PC-9 (cell line): ENCODE results near the gene ACACA. TPM values are rescaled to one million over a fixed set of nuclear protein-coding genes. Genes with fewer than 3 reads are reported as not detected.

Experiments
- BruUV-seq: library from RNA; stranded (reverse); fragments of 400-500 nt; replicated peaks from 2 replicates; lab custom pipeline; 2021; lab: Mats Ljungman, UMichigan
- CTCF ChIA-PET: fragments of 300-600 bp; sonication (Branson Sonifier 250); formaldehyde crosslinking; loops from one replicate; lab custom pipeline; 2022; ENCODE audit warnings: antibody characterized with exemption; lab: Charles Lee
- POLR2A ChIA-PET: fragments of 300-600 bp; sonication (Branson Sonifier 250); formaldehyde crosslinking; loops from one replicate; lab custom pipeline; 2022; ENCODE audit warnings: antibody characterized with exemption; ENCODE audit not compliant: unreplicated experiment; lab: Charles Lee
- DNase-seq, 2 experiments: peaks; one replicate each; pipeline versions ENCODE4 v3.0.0 to v3.0.0-alpha.2; 2015 to 2022; ENCODE audit warnings: mixed read lengths in 1 of 2
- H2AFZ ChIP-seq: fragments of 200-600 bp; sonication (generic); 2 replicates; pipeline ENCODE4 v1.8.1; 2017; ENCODE audit warnings: antibody characterized with exemption
- H3F3A ChIP-seq: fragments of 200-600 bp; sonication (generic); 2 replicates; pipeline ENCODE4 v1.8.1; 2017; ENCODE audit warnings: antibody characterized with exemption, mild to moderate bottlenecking, low read depth; ENCODE audit not compliant: insufficient read depth
- H3K27ac ChIP-seq: fragments of 200-600 bp; sonication (generic); 2 replicates; pipeline ENCODE4 v1.6.1; 2016; ENCODE audit warnings: mixed run types
- H3K27me3 ChIP-seq: fragments of 200-600 bp; sonication (generic); 2 replicates; pipeline ENCODE4 v1.6.1; 2016; ENCODE audit warnings: low read depth, mixed run types; ENCODE audit not compliant: insufficient read depth
- H3K36me3 ChIP-seq: fragments of 200-600 bp; sonication (generic); 2 replicates; pipeline ENCODE4 v1.6.1; 2016; ENCODE audit warnings: low read depth, mixed run types
- H3K4me1 ChIP-seq: fragments of 200-600 bp; sonication (generic); replicated peaks from 2 replicates; pipeline ENCODE4 v1.6.1; 2016; ENCODE audit warnings: mixed run types; ENCODE audit not compliant: insufficient read depth
- H3K4me2 ChIP-seq: fragments of 200-600 bp; sonication (generic); 2 replicates; pipeline ENCODE4 v1.6.1; 2017; ENCODE audit warnings: mixed run types
- H3K4me3 ChIP-seq: fragments of 200-600 bp; sonication (generic); 2 replicates; pipeline ENCODE4 v1.6.1; 2016; ENCODE audit warnings: mixed run types
- H3K79me2 ChIP-seq: fragments of 200-600 bp; sonication (generic); 2 replicates; pipeline ENCODE4 v1.6.1; 2017; ENCODE audit warnings: low read depth, mixed run types
- H3K9me2 ChIP-seq: fragments of 200-600 bp; sonication (generic); 2 replicates; pipeline ENCODE4 v1.8.1; 2017; ENCODE audit warnings: mild to moderate bottlenecking; ENCODE audit not compliant: insufficient read depth
- H3K9me3 ChIP-seq: fragments of 200-600 bp; sonication (generic); 2 replicates; pipeline ENCODE4 v1.8.1; 2016; ENCODE audit warnings: low read depth; ENCODE audit not compliant: insufficient read depth
- H4K20me1 ChIP-seq: fragments of 200-600 bp; sonication (generic); 2 replicates; pipeline ENCODE4 v1.8.1; 2017; ENCODE audit not compliant: insufficient read depth
- EZH2 ChIP-seq: fragments of 200-600 bp; sonication (generic); IDR thresholded peaks from 2 replicates; pipeline ENCODE4 v1.8.0; 2017; ENCODE audit warnings: antibody characterized with exemption, low read depth
- intact Hi-C: fragments of 100-400 bp; cut with micrococcal nuclease; formaldehyde crosslinking; loops from one replicate; pipeline ENCODE4 v1.10.0; 2022; ENCODE audit not compliant: unreplicated experiment
- total RNA-seq: library from RNA; stranded (reverse); gene quantifications from 2 replicates; pipeline ENCODE4 v1.2.3, GENCODE V29; 2021
- TF ChIP-seq, protein P1 (sequence below): fragments of 200-600 bp; sonication (generic); conservative IDR thresholded peaks from 2 replicates; pipeline ENCODE4 v1.6.1; 2017; ENCODE audit warnings: mixed run types, antibody characterized with exemption, mild to moderate bottlenecking, moderate library complexity

The ACACA gene
- total RNA-seq, 1 experiment from 2014 or later = 185 TPM

DNA sequence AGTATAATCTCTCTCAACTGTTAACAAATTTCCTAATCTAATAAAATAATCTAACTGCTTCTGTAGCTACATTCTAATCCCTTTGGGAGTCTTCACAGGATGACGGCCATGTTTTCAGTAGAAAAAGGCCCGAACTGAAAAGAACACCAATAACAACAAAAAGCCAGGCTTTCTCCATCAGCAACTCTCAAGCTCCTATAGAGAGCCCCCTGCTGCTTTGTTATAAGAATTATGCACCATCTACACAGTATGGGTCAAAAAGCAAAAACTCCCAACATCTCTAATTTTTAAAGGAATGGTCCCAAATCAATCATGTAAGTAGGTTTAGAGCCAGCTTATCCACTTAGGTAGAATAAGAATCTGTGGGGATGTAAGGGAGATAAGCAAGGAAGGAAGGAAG, 194.5 kb downstream of the ACACA start:
- intact Hi-C loops = no loop called here
- BruUV-seq = no TSS peak
- CTCF ChIA-PET = interaction anchor here (0.6 kb wide), 1 partner anchor 22 kb away, joined by 16 read pairs; no protein-coding TSS in a partner anchor

DNA sequence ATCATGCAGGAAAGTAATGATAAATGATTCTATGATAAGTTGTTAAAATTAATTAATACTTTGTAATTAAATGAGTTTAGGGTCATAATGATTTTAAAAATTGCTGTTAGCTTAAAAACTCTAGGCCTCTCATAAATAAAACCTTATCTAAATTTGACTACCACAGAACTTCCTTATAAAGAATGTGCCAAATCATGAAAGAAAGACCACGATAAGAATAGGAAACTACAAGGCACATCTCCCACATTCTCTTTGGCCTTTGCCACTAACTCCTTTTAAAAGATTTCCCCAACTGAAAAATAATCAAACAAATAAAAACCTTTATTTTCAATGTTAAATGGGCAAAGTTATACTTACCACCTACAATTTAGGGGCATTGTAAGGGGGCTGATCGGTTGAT, 195.5 kb downstream of the ACACA start:
- Histone ChIP-seq H3K27ac (no peak overlapping the region), H3K4me3 (no peak overlapping the region), H3K9me2 (no peaks in the 10 kb centered on the region), H3K4me1 (no peaks in the 10 kb centered on the region), H3K4me2 (no peak overlapping the region), H4K20me1 (peaks cover 20% of the 10 kb centered on the region), H2AFZ (no peak overlapping the region), H3K27me3 (no peaks in the 10 kb centered on the region), H3K9me3 (no peaks in the 10 kb centered on the region), H3K79me2 (no peaks in the 10 kb centered on the region), H3F3A (peaks cover 25% of the 10 kb centered on the region), H3K36me3 (peaks cover 56% of the 10 kb centered on the region)
- POLR2A ChIA-PET = no interaction called here
- BruUV-seq = no TSS peak
- CTCF ChIA-PET = interaction anchor here (0.5 to 0.7 kb wide), 2 partner anchors 358 to 581 kb away, joined by 7 to 8 read pairs; no protein-coding TSS in a partner anchor
- TF ChIP-seq, protein P1, sequence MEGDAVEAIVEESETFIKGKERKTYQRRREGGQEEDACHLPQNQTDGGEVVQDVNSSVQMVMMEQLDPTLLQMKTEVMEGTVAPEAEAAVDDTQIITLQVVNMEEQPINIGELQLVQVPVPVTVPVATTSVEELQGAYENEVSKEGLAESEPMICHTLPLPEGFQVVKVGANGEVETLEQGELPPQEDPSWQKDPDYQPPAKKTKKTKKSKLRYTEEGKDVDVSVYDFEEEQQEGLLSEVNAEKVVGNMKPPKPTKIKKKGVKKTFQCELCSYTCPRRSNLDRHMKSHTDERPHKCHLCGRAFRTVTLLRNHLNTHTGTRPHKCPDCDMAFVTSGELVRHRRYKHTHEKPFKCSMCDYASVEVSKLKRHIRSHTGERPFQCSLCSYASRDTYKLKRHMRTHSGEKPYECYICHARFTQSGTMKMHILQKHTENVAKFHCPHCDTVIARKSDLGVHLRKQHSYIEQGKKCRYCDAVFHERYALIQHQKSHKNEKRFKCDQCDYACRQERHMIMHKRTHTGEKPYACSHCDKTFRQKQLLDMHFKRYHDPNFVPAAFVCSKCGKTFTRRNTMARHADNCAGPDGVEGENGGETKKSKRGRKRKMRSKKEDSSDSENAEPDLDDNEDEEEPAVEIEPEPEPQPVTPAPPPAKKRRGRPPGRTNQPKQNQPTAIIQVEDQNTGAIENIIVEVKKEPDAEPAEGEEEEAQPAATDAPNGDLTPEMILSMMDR = no peak
- TF ChIP-seq EZH2 = no peak
- DNase-seq = no peak
- intact Hi-C loops = no loop called here

More for the DNA sequence above, 194.5 kb downstream of the ACACA start:
- POLR2A ChIA-PET = no interaction called here
- no peak overlapping the region for H3K4me3 ChIP-seq
- H3K79me2 ChIP-seq = no peaks in the 10 kb centered on the region
- peaks cover 30% of the 10 kb centered on the region for H3F3A ChIP-seq
- peaks cover 54% of the 10 kb centered on the region for H3K36me3 ChIP-seq
- H3K9me3 ChIP-seq = no peaks in the 10 kb centered on the region
- no peaks in the 10 kb centered on the region for H3K9me2 ChIP-seq
- no peak overlapping the region for H2AFZ ChIP-seq
- no peaks in the 10 kb centered on the region for H3K27me3 ChIP-seq
- H3K27ac ChIP-seq = no peak overlapping the region
- H3K4me1 ChIP-seq = no peaks in the 10 kb centered on the region
- no peak for DNase-seq
- peaks cover 20% of the 10 kb centered on the region for H4K20me1 ChIP-seq
- no peak overlapping the region for H3K4me2 ChIP-seq
- no peak for TF ChIP-seq EZH2
- TF ChIP-seq, protein P1 = no peak

DNA sequence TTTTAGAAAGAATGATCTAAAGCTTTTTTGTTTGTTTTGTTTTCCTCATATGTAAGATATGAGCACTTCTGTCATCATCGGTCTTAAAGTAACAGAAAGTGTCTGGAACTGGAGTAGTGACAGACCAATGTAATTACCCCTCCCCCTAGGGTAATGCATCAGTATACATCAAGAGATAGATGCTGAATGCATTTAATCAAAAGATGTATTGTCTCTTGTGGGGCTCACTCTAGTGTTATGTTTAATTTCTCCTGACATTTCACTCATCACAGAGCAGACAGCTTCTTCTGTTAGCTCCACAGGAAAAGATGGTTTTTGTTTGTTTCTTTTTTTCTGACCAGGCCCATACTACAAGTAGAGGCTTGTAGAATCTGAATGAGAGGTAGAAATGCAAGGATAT, 199.5 kb downstream of the ACACA start:
- Histone ChIP-seq H4K20me1 (peaks cover 20% of the 10 kb centered on the region; the same call in 1 of the 2 replicates), H3K9me2 (no peaks in the 10 kb centered on the region), H3K4me2 (no peak overlapping the region), H3K27ac (no peak overlapping the region), H3K27me3 (no peaks in the 10 kb centered on the region), H3F3A (peaks cover 16% of the 10 kb centered on the region; the same call in 1 of the 2 replicates), H3K4me1 (no peaks in the 10 kb centered on the region), H3K4me3 (no peak overlapping the region), H3K79me2 (no peaks in the 10 kb centered on the region), H2AFZ (no peak overlapping the region), H3K36me3 (peaks cover 52% of the 10 kb centered on the region), H3K9me3 (no peaks in the 10 kb centered on the region)
- ChIA-PET POLR2A (interaction anchor here (0.6 kb wide), 1 partner anchor 33 kb away, joined by 5 read pairs; no protein-coding TSS in a partner anchor), CTCF (no interaction called here)
- no peak for TF ChIP-seq EZH2
- TF ChIP-seq, protein P1 = no peak
- DNase-seq = no peak
- BruUV-seq = no TSS peak
- intact Hi-C loops = no loop called here
